ENCODE data around the gene SPATA17. TPM values are rescaled to one million over a fixed set of nuclear protein-coding genes. Genes with fewer than 3 reads are reported as not detected.

The SPATA17 gene
- total RNA-seq, 4 donors from 2014 or later = 0.07 to 0.49 TPM; not detected in 2

DNA sequence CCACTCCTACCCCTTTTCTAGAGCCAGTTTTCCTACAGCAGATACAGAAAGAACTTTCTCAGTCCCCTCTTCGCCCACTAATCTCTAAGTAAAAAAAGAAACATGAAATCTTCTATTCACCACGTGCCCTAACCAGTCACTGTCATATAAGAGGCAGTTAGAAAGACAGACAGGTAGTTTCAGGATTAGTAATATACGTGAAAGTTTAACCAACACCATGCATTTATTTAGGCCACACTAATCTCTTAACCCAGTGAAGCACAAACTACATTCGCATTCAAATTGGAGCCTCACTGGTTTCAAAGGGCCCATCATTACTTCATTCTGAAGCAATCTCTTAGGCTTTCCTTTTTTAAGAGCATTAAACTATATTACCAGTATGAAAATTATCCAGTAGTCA lies 10.3 kb upstream of the SPATA17 start:
- intact Hi-C loops (cut with DNase I; ENCODE audit: low total_unique reads) (no loop called here), in situ Hi-C loops (cut with MboI; ENCODE audit: low sequenced_read_pairs in 4 of 4) (no loop called here)
- Histone ChIP-seq H3K36me3 (peaks cover 0 to 7% of the 10 kb centered on the region in 2 donors), H3K27ac (no peak overlapping the region), H3K27me3 (no peaks in the 10 kb centered on the region), H3K4me3 (no peak overlapping the region), H3K4me1 (no peaks in the 10 kb centered on the region), H3K9me3 (no peaks in the 10 kb centered on the region)
- DNase-seq (no peak), ATAC-seq (no peak)
- TF ChIP-seq, protein P1, sequence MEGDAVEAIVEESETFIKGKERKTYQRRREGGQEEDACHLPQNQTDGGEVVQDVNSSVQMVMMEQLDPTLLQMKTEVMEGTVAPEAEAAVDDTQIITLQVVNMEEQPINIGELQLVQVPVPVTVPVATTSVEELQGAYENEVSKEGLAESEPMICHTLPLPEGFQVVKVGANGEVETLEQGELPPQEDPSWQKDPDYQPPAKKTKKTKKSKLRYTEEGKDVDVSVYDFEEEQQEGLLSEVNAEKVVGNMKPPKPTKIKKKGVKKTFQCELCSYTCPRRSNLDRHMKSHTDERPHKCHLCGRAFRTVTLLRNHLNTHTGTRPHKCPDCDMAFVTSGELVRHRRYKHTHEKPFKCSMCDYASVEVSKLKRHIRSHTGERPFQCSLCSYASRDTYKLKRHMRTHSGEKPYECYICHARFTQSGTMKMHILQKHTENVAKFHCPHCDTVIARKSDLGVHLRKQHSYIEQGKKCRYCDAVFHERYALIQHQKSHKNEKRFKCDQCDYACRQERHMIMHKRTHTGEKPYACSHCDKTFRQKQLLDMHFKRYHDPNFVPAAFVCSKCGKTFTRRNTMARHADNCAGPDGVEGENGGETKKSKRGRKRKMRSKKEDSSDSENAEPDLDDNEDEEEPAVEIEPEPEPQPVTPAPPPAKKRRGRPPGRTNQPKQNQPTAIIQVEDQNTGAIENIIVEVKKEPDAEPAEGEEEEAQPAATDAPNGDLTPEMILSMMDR (IDR thresholded peaks at IDR 0.05 in 4 of 5, conservative IDR thresholded peaks at IDR 0.05 in 1 of 5) = no peak
- no peak for TF ChIP-seq POLR2A (IDR thresholded peaks at IDR 0.05)

DNA sequence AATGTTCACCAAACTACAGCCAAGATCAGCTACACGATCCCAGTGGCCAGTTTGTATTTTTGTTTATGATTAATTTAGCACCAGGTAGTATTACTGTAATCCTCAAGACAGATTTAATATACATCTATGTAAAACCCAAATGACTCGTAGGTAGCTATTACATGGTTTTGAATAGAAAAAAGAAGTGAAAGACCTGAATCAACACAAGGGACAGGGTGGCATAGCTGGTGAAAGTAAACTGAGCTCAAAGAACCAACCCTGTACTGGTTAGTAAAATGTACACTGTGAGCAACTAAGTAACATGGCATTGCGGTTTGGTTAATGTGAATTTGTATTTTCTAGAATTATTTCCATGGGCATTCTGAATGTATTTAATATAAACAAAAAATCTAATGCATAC lies 9.1 kb upstream of the SPATA17 start:
- Histone ChIP-seq H3K4me1 (no peaks in the 10 kb centered on the region), H3K4me3 (no peak overlapping the region), H3K9me3 (no peaks in the 10 kb centered on the region), H3K27me3 (no peaks in the 10 kb centered on the region), H3K36me3 (peaks cover 0 to 7% of the 10 kb centered on the region in 2 donors), H3K27ac (no peak overlapping the region)
- intact Hi-C loops (cut with DNase I; ENCODE audit: low total_unique reads) (no loop called here), in situ Hi-C loops (cut with MboI; ENCODE audit: low sequenced_read_pairs in 4 of 4) (no loop called here)
- TF ChIP-seq, protein P1 (IDR thresholded peaks at IDR 0.05 in 4 of 5, conservative IDR thresholded peaks at IDR 0.05 in 1 of 5) = no peak
- TF ChIP-seq POLR2A (IDR thresholded peaks at IDR 0.05) = no peak
- ATAC-seq (no peak), DNase-seq (no peak)

DNA sequence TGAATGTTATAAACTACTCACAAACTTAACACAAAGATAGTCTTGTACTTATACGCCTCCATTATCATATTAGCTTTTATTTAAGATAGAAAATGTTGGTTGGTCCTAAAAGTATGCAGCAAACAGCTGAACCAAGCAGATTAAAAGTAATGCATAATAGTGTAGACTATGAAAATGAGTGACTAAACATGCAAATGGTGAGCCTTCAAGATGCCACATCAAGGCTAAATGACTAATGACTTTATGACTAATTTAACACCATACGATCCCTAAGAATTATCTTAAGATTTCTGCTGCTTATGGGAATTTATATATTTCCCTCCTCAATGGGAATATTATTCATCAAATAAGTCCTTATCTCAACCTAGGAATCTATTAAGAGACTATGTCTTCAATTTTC lies 4.8 kb upstream of the SPATA17 start:
- in situ Hi-C loops (cut with MboI; ENCODE audit: low sequenced_read_pairs in 4 of 4) (no loop called here), intact Hi-C loops (cut with DNase I; ENCODE audit: low total_unique reads) (no loop called here)
- no peak for TF ChIP-seq POLR2A (IDR thresholded peaks at IDR 0.05)
- TF ChIP-seq, protein P1 (IDR thresholded peaks at IDR 0.05 in 4 of 5, conservative IDR thresholded peaks at IDR 0.05 in 1 of 5) = no peak
- Histone ChIP-seq H3K9me3 (no peaks in the 10 kb centered on the region), H3K4me3 (no peak overlapping the region), H3K27ac (no peak overlapping the region), H3K27me3 (no peaks in the 10 kb centered on the region), H3K4me1 (peaks cover 0 to 14% of the 10 kb centered on the region in 2 donors), H3K36me3 (no peaks in the 10 kb centered on the region)
- no peak for ATAC-seq
- no peak for DNase-seq

DNA sequence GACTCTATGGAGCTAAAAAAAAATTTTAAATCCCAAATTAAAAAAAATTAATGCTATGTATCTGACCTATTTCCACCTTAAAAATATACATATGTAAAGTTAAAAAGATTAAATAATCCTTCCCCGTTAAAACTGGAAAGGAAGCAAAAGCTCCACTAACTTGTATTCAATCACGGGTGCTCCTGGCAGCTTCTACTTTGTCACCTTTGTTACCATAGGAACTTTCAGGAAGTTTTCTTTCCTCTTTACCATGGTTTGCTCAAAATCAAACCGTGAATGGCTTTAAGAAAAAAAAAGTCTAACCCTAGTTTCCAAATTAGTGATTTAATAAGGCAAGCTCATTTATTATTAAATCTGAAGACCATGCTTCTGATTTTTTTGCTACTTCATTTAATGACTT lies 3.7 kb upstream of the SPATA17 start:
- DNase-seq (no peak), ATAC-seq (no peak)
- H3K27me3 ChIP-seq = no peaks in the 10 kb centered on the region
- no peak overlapping the region for H3K4me3 ChIP-seq
- TF ChIP-seq, protein P1 (IDR thresholded peaks at IDR 0.05 in 4 of 5, conservative IDR thresholded peaks at IDR 0.05 in 1 of 5) = no peak
- TF ChIP-seq POLR2A (IDR thresholded peaks at IDR 0.05) = no peak
- no peaks in the 10 kb centered on the region for H3K9me3 ChIP-seq
- H3K36me3 ChIP-seq = no peaks in the 10 kb centered on the region
- H3K27ac ChIP-seq = no peak overlapping the region
- H3K4me1 ChIP-seq = peaks cover 4 to 19% of the 10 kb centered on the region in 2 donors
- intact Hi-C loops (cut with DNase I; ENCODE audit: low total_unique reads) (no loop called here), in situ Hi-C loops (cut with MboI; ENCODE audit: low sequenced_read_pairs in 4 of 4) (no loop called here)

DNA sequence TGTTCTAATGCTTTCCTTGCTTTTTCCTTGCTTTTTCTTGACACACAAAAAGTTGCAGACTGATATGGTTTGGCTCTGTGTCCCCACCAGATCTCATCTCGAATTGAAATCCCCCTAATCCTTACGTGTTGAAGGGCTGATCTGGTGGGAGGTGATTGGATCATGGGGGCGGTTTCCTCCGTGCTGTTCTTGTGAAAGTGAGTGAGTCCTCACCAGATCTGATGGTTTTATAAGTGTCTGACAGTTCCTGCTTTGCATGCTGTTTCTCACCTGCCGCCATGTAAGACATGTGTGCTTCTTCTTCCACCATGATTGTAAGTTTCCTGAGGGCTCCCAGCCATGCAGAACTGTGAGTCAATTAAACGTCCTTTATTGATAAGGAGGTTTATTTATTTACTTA lies 11.3 kb downstream of the SPATA17 start:
- intact Hi-C loops (cut with DNase I; ENCODE audit: low total_unique reads) = no loop called here
- no peaks in the 10 kb centered on the region for H3K36me3 ChIP-seq
- H3K9me3 ChIP-seq = no peaks in the 10 kb centered on the region
- in situ Hi-C loops (cut with MboI; ENCODE audit: low sequenced_read_pairs in 4 of 4) = no loop called here
- no peak for DNase-seq
- H3K27ac ChIP-seq = no peak overlapping the region
- no peak for ATAC-seq
- H3K27me3 ChIP-seq = no peaks in the 10 kb centered on the region
- TF ChIP-seq, protein P1 (IDR thresholded peaks at IDR 0.05 in 4 of 5, conservative IDR thresholded peaks at IDR 0.05 in 1 of 5) = no peak
- TF ChIP-seq POLR2A (IDR thresholded peaks at IDR 0.05) = no peak
- H3K4me3 ChIP-seq = no peak overlapping the region
- H3K4me1 ChIP-seq = no peaks in the 10 kb centered on the region
